IMR-90 (cell line): ENCODE results near the gene SOX2.

Experiments
- CEBPB ChIP-seq: IDR thresholded peaks from 2 replicates; pipeline ENCODE4 v1.6.1; 2012; ENCODE audit warnings: low read depth, low read length, improper control_type of control experiment
- CTCF ChIP-seq: conservative IDR thresholded peaks from 2 replicates; pipeline ENCODE4 v1.5.1; 2012; ENCODE audit warnings: mild to moderate bottlenecking, low read depth, low read length, improper control_type of control experiment
- MAZ ChIP-seq: IDR thresholded peaks from 2 replicates; pipeline ENCODE4 v1.6.1; 2012; ENCODE audit warnings: low read depth, mild to moderate bottlenecking, low read length, improper control_type of control experiment, moderate library complexity, borderline replicate concordance
- MXI1 ChIP-seq: IDR thresholded peaks from 2 replicates; pipeline ENCODE4 v1.6.1; 2012; ENCODE audit warnings: low read depth, mild to moderate bottlenecking, low read length, moderate library complexity, borderline replicate concordance
- NFE2L2 ChIP-seq: fragments of 150-350 bp; IDR thresholded peaks from 2 replicates; pipeline ENCODE4 v1.6.1; 2016; ENCODE audit warnings: low read depth, mild to moderate bottlenecking, low read length
- POLR2A ChIP-seq: IDR thresholded peaks from 2 replicates; pipeline ENCODE4 v1.6.1; 2012; ENCODE audit warnings: mild to moderate bottlenecking, low read depth, low read length
- RAD21 ChIP-seq: IDR thresholded peaks from 2 replicates; pipeline ENCODE4 v1.6.1; 2012; ENCODE audit warnings: low read length, improper control_type of control experiment
- RFX5 ChIP-seq: IDR thresholded peaks from 2 replicates; pipeline ENCODE4 v1.8.0; 2012; ENCODE audit warnings: low read depth, mild to moderate bottlenecking, low read length, moderate library complexity
- TF ChIP-seq, protein P1 (sequence below): fragments of 150-350 bp; IDR thresholded peaks from 2 replicates; pipeline ENCODE4 v1.6.1; 2016; ENCODE audit warnings: low read depth, mild to moderate bottlenecking, low read length, moderate library complexity, borderline replicate concordance

DNA sequence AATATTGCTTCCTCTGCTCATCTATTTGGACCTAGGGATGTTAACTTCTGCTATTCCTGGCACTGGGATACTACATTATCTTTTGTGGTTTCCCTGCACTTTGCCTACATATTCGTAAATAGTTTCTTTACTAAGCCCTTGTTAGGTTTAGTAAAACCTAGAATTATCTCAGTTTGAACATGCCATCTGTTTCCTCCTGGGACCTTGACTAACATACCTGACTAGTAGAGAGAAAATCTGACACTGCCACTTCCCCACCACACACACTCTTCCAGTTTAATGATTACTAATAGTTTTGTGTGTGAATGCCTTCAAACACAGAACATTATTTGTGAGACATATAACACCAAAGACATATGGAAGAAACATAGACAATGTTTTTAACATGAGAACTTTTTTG, 28.2 kb upstream of the SOX2 start:
- TF ChIP-seq CTCF (no peak), RAD21 (no peak), MXI1 (no peak), POLR2A (no peak), MAZ (no peak), CEBPB (no peak), RFX5 (no peak), NFE2L2 (no peak)
- TF ChIP-seq, protein P1, sequence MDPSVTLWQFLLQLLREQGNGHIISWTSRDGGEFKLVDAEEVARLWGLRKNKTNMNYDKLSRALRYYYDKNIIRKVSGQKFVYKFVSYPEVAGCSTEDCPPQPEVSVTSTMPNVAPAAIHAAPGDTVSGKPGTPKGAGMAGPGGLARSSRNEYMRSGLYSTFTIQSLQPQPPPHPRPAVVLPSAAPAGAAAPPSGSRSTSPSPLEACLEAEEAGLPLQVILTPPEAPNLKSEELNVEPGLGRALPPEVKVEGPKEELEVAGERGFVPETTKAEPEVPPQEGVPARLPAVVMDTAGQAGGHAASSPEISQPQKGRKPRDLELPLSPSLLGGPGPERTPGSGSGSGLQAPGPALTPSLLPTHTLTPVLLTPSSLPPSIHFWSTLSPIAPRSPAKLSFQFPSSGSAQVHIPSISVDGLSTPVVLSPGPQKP: no peak
